ENCODE measurements around the gene STKLD1. TPM values are rescaled to one million over a fixed set of nuclear protein-coding genes. Genes with fewer than 3 reads are reported as not detected.

STKLD1 gene
- total and polyA plus RNA-seq, 4 donors = 0.40 to 3.1 (median 1.1) TPM

DNA sequence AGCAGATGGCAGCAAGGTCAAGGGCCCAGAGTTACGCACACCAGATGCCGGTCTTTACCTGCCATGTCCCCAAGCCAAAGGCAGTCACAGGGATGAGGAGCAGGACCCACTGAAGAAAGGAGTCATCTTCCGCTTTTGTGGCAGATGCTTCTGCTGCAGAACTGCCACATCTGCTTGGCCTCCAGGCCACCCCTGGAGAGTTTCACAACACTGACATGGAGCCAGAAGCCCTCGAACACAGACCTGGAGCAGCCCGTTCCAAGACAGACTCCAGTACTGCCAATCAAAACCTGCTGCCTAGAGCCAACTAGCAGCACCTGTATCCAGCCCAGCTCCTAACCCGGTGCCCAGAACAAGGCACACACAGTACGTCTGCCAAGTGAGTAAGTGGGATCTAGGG lies 21.4 kb upstream of the STKLD1 start:
- Histone ChIP-seq H3K27me3 (ENCODE audit: control insufficient read depth in 3 of 3, insufficient read depth in 3 of 3, low read length in 2 of 3) (no peaks in the 10 kb centered on the region), H3K4me1 (ENCODE audit: control insufficient read depth in 5 of 5, insufficient read depth in 5 of 5, low read length in 5 of 5) (peaks cover 0 to 17% (median 9%) of the 10 kb centered on the region in 5 donors), H3K27ac (ENCODE audit: low read depth in 1 of 2, low read length in 1 of 2) (no peak overlapping the region), H3K9ac (ENCODE audit: insufficient read depth in 1 of 2, low read length in 2 of 2) (no peak overlapping the region), H3K4me3 (no peak overlapping the region), H3K36me3 (ENCODE audit: control insufficient read depth in 4 of 4, insufficient read depth in 4 of 4, low read length in 4 of 4) (peaks cover 12 to 41% (median 37%) of the 10 kb centered on the region in 4 donors), H3K9me3 (ENCODE audit: control insufficient read depth in 4 of 4, insufficient read depth in 3 of 4, low read length in 3 of 4) (no peaks in the 10 kb centered on the region)
- DNase-seq (no peak), ATAC-seq (ENCODE audit: insufficient read depth, low FRiP score) (no peak)
- 82% methylated on average over 7 of the region's 7 CpGs for WGBS, 2 donors
- TF ChIP-seq, protein P1, sequence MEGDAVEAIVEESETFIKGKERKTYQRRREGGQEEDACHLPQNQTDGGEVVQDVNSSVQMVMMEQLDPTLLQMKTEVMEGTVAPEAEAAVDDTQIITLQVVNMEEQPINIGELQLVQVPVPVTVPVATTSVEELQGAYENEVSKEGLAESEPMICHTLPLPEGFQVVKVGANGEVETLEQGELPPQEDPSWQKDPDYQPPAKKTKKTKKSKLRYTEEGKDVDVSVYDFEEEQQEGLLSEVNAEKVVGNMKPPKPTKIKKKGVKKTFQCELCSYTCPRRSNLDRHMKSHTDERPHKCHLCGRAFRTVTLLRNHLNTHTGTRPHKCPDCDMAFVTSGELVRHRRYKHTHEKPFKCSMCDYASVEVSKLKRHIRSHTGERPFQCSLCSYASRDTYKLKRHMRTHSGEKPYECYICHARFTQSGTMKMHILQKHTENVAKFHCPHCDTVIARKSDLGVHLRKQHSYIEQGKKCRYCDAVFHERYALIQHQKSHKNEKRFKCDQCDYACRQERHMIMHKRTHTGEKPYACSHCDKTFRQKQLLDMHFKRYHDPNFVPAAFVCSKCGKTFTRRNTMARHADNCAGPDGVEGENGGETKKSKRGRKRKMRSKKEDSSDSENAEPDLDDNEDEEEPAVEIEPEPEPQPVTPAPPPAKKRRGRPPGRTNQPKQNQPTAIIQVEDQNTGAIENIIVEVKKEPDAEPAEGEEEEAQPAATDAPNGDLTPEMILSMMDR (IDR thresholded peaks at IDR 0.05; ENCODE audit: control extremely low read depth, extremely low read depth) = no peak

DNA sequence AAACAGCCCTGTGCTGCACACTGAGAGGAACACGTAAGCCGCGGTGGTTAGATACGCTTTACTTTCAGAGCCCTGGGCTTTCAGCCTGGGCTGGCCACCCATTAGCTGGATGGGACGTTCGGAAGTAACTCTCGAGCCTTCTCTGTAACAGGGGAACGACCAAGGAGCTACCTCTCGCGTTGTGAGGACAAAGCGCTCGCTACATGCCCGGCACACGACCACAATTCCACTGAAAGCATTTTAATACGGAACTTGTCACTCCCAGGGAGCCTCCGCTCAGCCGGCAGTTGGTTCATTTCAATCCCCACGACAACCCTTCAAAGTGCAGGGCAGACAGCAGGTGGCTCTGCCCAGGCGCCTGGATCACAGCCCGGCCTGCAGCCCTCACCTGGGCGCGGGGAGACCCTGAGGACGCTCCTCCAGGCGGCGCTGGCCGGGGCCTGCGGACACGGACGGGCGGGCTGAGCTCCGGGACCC lies 20.2 kb upstream of the STKLD1 start:
- Histone ChIP-seq H3K27ac (ENCODE audit: low read depth in 1 of 2, low read length in 1 of 2) (peak overlapping the region in 1 of 2 donors; percentile 48), H3K36me3 (ENCODE audit: control insufficient read depth in 4 of 4, insufficient read depth in 4 of 4, low read length in 4 of 4) (peaks cover 2 to 40% (median 33%) of the 10 kb centered on the region in 4 donors), H3K4me3 (peak overlapping the region; percentile 76), H3K27me3 (ENCODE audit: control insufficient read depth in 3 of 3, insufficient read depth in 3 of 3, low read length in 2 of 3) (no peaks in the 10 kb centered on the region), H3K4me1 (ENCODE audit: control insufficient read depth in 5 of 5, insufficient read depth in 5 of 5, low read length in 5 of 5) (peaks cover 0 to 17% (median 9%) of the 10 kb centered on the region in 5 donors), H3K9ac (ENCODE audit: insufficient read depth in 1 of 2, low read length in 2 of 2) (peak overlapping the region; percentile 46 to 49), H3K9me3 (ENCODE audit: control insufficient read depth in 4 of 4, insufficient read depth in 3 of 4, low read length in 3 of 4) (no peaks in the 10 kb centered on the region)
- WGBS, 2 donors = 0 to 2% methylated on average over 29 to 31 of the region's 31 CpGs
- ATAC-seq (ENCODE audit: insufficient read depth, low FRiP score) = peak; percentile 4
- TF ChIP-seq, protein P1 (IDR thresholded peaks at IDR 0.05; ENCODE audit: control extremely low read depth, extremely low read depth) = no peak
- no peak for DNase-seq

DNA sequence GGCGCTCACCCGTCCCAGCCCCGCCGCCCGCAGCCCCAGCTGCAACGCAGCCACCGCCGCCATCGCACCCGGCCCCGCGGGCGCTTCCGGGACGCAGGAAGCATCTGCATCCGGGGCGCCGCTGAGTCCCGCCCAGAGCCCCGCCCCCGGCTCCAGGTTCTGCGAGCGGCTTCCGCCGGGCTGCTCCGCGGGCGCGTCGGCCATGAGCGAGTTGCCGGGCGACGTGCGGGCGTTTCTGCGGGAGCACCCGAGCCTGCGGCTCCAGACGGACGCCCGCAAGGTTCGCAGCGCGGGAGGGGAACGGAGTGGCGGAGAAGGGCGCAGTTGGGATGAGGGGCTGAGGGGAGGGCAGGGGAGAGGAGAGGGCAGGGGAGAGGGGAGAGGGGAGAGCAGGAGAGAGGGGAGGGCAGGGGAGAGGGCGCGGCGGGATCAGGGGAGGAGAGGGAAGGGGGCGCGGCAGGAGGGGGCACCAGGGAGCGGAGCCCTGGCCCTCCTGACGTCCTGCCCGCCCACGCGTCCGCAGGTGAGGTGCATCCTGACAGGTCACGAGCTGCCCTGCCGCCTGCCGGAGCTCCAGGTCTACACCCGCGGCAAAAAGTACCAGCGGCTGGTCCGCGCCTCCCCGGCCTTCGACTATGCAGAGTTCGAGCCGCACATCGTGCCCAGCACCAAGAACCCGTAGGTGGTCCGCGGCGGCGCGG lies 19.6 kb upstream of the STKLD1 start, which contains the start of the genes SURF1 and SURF2:
TSS of gene SURF1 (minus strand) at position 97 of the 701 bp plus-strand sequence. CDS start at position 63, 34 bp downstream.
TSS of gene SURF2 (plus strand) at position 160 of the 701 bp plus-strand sequence. CDS start at position 203, 43 bp downstream.
- 1 to 2% methylated on average over 51 to 78 of the region's 78 CpGs for WGBS, 2 donors
- H3K27ac ChIP-seq (ENCODE audit: low read depth in 1 of 2, low read length in 1 of 2) = peak within 1 kb of the TSS; percentile 56 to 76
- peaks cover 0 to 17% (median 9%) of the 10 kb centered on the region in 5 donors for H3K4me1 ChIP-seq (ENCODE audit: control insufficient read depth in 5 of 5, insufficient read depth in 5 of 5, low read length in 5 of 5)
- DNase-seq = peak; percentile 82 to 86 (median 86)
- ATAC-seq (ENCODE audit: insufficient read depth, low FRiP score) = peak; percentile 91
- peak within 1 kb of the TSS; percentile 46 to 49 for H3K9ac ChIP-seq (ENCODE audit: insufficient read depth in 1 of 2, low read length in 2 of 2)
- H3K4me3 ChIP-seq = peak within 1 kb of the TSS; percentile 76
- H3K36me3 ChIP-seq (ENCODE audit: control insufficient read depth in 4 of 4, insufficient read depth in 4 of 4, low read length in 4 of 4) = peaks cover 4 to 40% (median 30%) of the 10 kb centered on the region in 4 donors
- no peaks in the 10 kb centered on the region for H3K9me3 ChIP-seq (ENCODE audit: control insufficient read depth in 4 of 4, insufficient read depth in 3 of 4, low read length in 3 of 4)
- TF ChIP-seq, protein P1 (IDR thresholded peaks at IDR 0.05; ENCODE audit: control extremely low read depth, extremely low read depth) = no peak
- no peaks in the 10 kb centered on the region for H3K27me3 ChIP-seq (ENCODE audit: control insufficient read depth in 3 of 3, insufficient read depth in 3 of 3, low read length in 2 of 3)

All from lung (tissue), 12 donors.